GM23338 (cell line): Measurements from ENCODE around the gene PALLD. TPM values are rescaled to one million over a fixed set of nuclear protein-coding genes. Genes with fewer than 3 reads are reported as not detected.

Experiments used
- ATAC-seq: fragments of 200-7000 bp; cut with Tn5 transposase; 3 replicates; pipeline ENCODE4 v1.9.1; 2020
- DNase-seq: peaks from one replicate; pipeline ENCODE4 v3.0.0-alpha.2; 2015; ENCODE audit warnings: low spot score
- H2AFZ ChIP-seq: fragments of 200-600 bp; sonication (generic); 2 replicates; pipeline ENCODE4 v1.8.0; 2016; ENCODE audit warnings: antibody characterized with exemption, mild to moderate bottlenecking, moderate library complexity
- H3F3A ChIP-seq: fragments of 200-600 bp; sonication (generic); replicated peaks from 2 replicates; pipeline ENCODE4 v1.8.0; 2017; ENCODE audit warnings: antibody characterized with exemption, mixed run types, low read depth
- H3K27ac ChIP-seq: fragments of 200-600 bp; sonication (generic); 2 replicates; pipeline ENCODE4 v1.6.1; 2016; ENCODE audit warnings: low read depth
- H3K27me3 ChIP-seq: fragments of 200-600 bp; sonication (generic); 2 replicates; pipeline ENCODE4 v1.8.0; 2016; ENCODE audit warnings: mild to moderate bottlenecking, mixed run types, moderate library complexity; ENCODE audit not compliant: insufficient read depth
- H3K36me3 ChIP-seq: fragments of 200-600 bp; sonication (generic); 2 replicates; pipeline ENCODE4 v1.8.0; 2016; ENCODE audit warnings: mild to moderate bottlenecking; ENCODE audit not compliant: insufficient read depth
- H3K4me1 ChIP-seq: fragments of 200-600 bp; sonication (generic); 2 replicates; pipeline ENCODE4 v1.8.0; 2016; ENCODE audit warnings: mild to moderate bottlenecking, moderate library complexity; ENCODE audit not compliant: insufficient read depth
- H3K4me2 ChIP-seq: fragments of 200-600 bp; sonication (generic); 2 replicates; pipeline ENCODE4 v1.7.1; 2017; ENCODE audit warnings: mixed run types
- H3K4me3 ChIP-seq: fragments of 200-600 bp; sonication (generic); 2 replicates; pipeline ENCODE4 v1.6.1; 2016; ENCODE audit warnings: mixed run types
- H3K79me2 ChIP-seq: fragments of 200-600 bp; sonication (generic); replicated peaks from 2 replicates; pipeline ENCODE4 v1.8.0; 2017; ENCODE audit warnings: mild to moderate bottlenecking; ENCODE audit not compliant: insufficient read depth
- H3K9me2 ChIP-seq: fragments of 200-600 bp; sonication (generic); 2 replicates; pipeline ENCODE4 v1.8.0; 2017; ENCODE audit not compliant: insufficient read depth
- H4K20me1 ChIP-seq: fragments of 200-600 bp; sonication (generic); replicated peaks from 2 replicates; pipeline ENCODE4 v1.8.0; 2017; ENCODE audit warnings: mild to moderate bottlenecking; ENCODE audit not compliant: insufficient read depth
- H3K27ac Mint-ChIP-seq: 2 replicates; pipeline ENCODE4 v1.8.0; 2020; ENCODE audit warnings: inconsistent platforms, mild to moderate bottlenecking, moderate library complexity, mixed read lengths
- H3K27me3 Mint-ChIP-seq: 3 replicates; pipeline ENCODE4 v1.8.0; 2022; ENCODE audit warnings: low read depth, mild to moderate bottlenecking, moderate library complexity, mixed read lengths, inconsistent platforms; ENCODE audit not compliant: insufficient read depth, poor library complexity
- H3K36me3 Mint-ChIP-seq: 3 replicates; pipeline ENCODE4 v1.8.0; 2021; ENCODE audit warnings: low read depth, mild to moderate bottlenecking, inconsistent platforms, moderate library complexity, mixed read lengths
- H3K4me1 Mint-ChIP-seq: 3 replicates; pipeline ENCODE4 v1.8.0; 2020; ENCODE audit warnings: mild to moderate bottlenecking, inconsistent platforms, mixed read lengths
- H3K4me3 Mint-ChIP-seq: 3 replicates; pipeline ENCODE4 v1.8.0; 2021; ENCODE audit warnings: moderate library complexity, mild to moderate bottlenecking, inconsistent platforms, mixed read lengths
- H3K9me3 Mint-ChIP-seq: 3 replicates; pipeline ENCODE4 v1.8.0; 2020; ENCODE audit warnings: moderate library complexity, mild to moderate bottlenecking, inconsistent platforms, mixed read lengths
- CREB1 ChIP-seq: fragments of 250-450 bp; sonication (Bioruptor Pico); IDR thresholded peaks from 2 replicates; pipeline ENCODE4 v1.5.0; 2020; ENCODE audit warnings: low read depth, mild to moderate bottlenecking, moderate library complexity
- EZH2 ChIP-seq: fragments of 200-600 bp; sonication (generic); IDR thresholded peaks from one replicate; pipeline ENCODE4 v1.8.0; 2017; ENCODE audit warnings: antibody characterized with exemption, mild to moderate bottlenecking, low read depth; ENCODE audit not compliant: unreplicated experiment
- JUNB ChIP-seq: IDR thresholded peaks from one replicate; pipeline ENCODE4 v1.6.1; 2016; ENCODE audit warnings: antibody characterized with exemption; ENCODE audit not compliant: unreplicated experiment
- NANOG ChIP-seq: IDR thresholded peaks from 2 replicates; pipeline ENCODE4 v1.6.1; 2016; ENCODE audit warnings: antibody characterized with exemption, borderline replicate concordance
- POLR2AphosphoS5 ChIP-seq: IDR thresholded peaks from 2 replicates; pipeline ENCODE4 v1.6.1; 2016; ENCODE audit warnings: antibody characterized with exemption, low read depth
- STAT1 ChIP-seq: IDR thresholded peaks from one replicate; pipeline ENCODE4 v1.6.1; 2016; ENCODE audit warnings: antibody characterized with exemption; ENCODE audit not compliant: unreplicated experiment
- ZNF114 ChIP-seq: fragments of 250-450 bp; sonication (Bioruptor Pico); IDR thresholded peaks from 2 replicates; pipeline ENCODE4 v1.5.0; 2020; ENCODE audit warnings: mild to moderate bottlenecking, moderate library complexity
- ZNF331 ChIP-seq: fragments of 250-450 bp; sonication (Bioruptor Pico); IDR thresholded peaks from 2 replicates; pipeline ENCODE4 v1.5.0; 2020; ENCODE audit warnings: low read depth, mild to moderate bottlenecking, moderate library complexity
- polyA plus RNA-seq: library from polyadenylated mRNA; unstranded; fragments of >200 nt; fragmentation: Nextera tagmentation; extraction: Ambion mirVana; gene quantifications from 2 replicates; pipeline ENCODE4 v1.2.1, GENCODE V29; 2016
- total RNA-seq: library from RNA; depleted of rRNA; stranded (reverse); fragments of >200 nt; shearing (Covaris generic); gene quantifications from 2 replicates; pipeline ENCODE4 v1.2.3, GENCODE V29; 2014
- TF ChIP-seq, protein P1 (sequence below), 2 experiments: fragments of 200-600 bp in 1 of 2; sonication (generic) in 1 of 2; conservative IDR thresholded peaks; 2 replicates each; pipeline versions ENCODE4 v1.5.1 to v1.6.1; 2016 to 2017; ENCODE audit warnings: antibody characterized with exemption in 2 of 2, low read depth in 2 of 2, mild to moderate bottlenecking in 2 of 2, moderate library complexity in 1 of 2
- TF ChIP-seq, protein P2 (sequence below): IDR thresholded peaks from one replicate; pipeline ENCODE4 v1.6.1; 2018; ENCODE audit warnings: antibody characterized with exemption; ENCODE audit not compliant: unreplicated experiment
- TF ChIP-seq, protein P3 (sequence below): IDR thresholded peaks from 2 replicates; pipeline ENCODE4 v1.6.1; 2016; ENCODE audit warnings: antibody characterized with exemption

PALLD gene
- total and polyA plus RNA-seq, 2 experiments from 2014 or later: 13.1 to 30.2 TPM

DNA sequence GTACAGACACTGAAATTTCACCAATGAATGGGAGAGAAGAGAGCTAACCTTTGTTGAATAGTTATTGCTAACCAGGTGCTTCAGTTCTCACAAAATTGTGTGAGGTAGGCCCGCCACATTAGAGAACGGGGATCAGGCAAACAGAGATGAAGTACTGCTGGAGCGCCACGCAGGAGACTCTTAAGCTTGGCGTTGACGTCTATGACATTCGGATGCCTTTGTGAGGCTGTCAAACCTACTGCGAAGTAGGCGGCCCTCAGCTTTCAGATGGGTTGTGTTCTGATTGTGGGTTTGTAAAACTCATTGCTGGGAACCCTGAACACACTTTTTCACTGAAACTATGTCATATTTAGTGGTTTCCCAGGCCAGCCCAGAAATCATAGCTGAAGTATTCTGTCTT is 339.6 kb downstream of the PALLD start:
- TF ChIP-seq EZH2: no peak
- no peak for ATAC-seq
- no peak overlapping the region for H3K27ac Mint-ChIP-seq

DNA sequence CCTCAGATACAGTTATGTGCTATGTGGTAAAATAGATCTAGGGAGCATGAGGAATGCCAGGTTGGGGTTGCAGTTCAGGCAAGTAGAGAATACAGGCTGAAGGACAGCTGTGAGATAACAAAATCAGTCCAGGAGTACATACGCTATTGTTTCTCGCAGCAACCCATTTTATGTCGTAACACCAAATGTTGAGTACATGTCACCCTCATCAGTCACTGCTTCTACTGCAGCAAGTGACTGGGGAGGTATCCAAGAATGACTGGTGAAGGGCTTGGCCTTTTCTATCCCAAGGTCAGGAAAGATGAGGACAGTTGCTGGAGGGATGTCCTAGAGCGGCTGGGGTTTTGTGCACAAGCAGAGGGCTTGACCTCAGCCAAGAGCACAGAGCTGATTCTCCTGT is 341.1 kb downstream of the PALLD start:
- Mint-ChIP-seq H3K4me1 (peaks cover 54% of the 10 kb centered on the region), H3K4me3 (no peak overlapping the region), H3K27ac (no peak overlapping the region), H3K27me3 (peaks cover 8% of the 10 kb centered on the region), H3K36me3 (peaks cover 20% of the 10 kb centered on the region; the same call in 2 of the 3 replicates), H3K9me3 (no peaks in the 10 kb centered on the region; the same call in 2 of the 3 replicates)
- H2AFZ ChIP-seq: no peak overlapping the region
- H3F3A ChIP-seq: no peaks in the 10 kb centered on the region
- H4K20me1 ChIP-seq: peaks cover 5% of the 10 kb centered on the region; the same call in 1 of the 2 replicates
- peaks cover 13% of the 10 kb centered on the region for H3K27me3 ChIP-seq
- H3K27ac ChIP-seq: no peak overlapping the region
- peaks cover 21% of the 10 kb centered on the region for H3K79me2 ChIP-seq
- H3K4me2 ChIP-seq: no peak overlapping the region
- no peaks in the 10 kb centered on the region for H3K9me2 ChIP-seq
- no peak overlapping the region for H3K4me3 ChIP-seq
- peaks cover 20% of the 10 kb centered on the region for H3K4me1 ChIP-seq
- ATAC-seq (no peak), DNase-seq (no peak)
- H3K36me3 ChIP-seq: no peaks in the 10 kb centered on the region
- TF ChIP-seq ZNF114 (CRISPR knock-in tag) (no peak), CREB1 (CRISPR knock-in tag) (no peak), NANOG (no peak), STAT1 (no peak), EZH2 (no peak), POLR2AphosphoS5 (no peak), JUNB (no peak), ZNF331 (CRISPR knock-in tag) (no peak)
- TF ChIP-seq, protein P1, sequence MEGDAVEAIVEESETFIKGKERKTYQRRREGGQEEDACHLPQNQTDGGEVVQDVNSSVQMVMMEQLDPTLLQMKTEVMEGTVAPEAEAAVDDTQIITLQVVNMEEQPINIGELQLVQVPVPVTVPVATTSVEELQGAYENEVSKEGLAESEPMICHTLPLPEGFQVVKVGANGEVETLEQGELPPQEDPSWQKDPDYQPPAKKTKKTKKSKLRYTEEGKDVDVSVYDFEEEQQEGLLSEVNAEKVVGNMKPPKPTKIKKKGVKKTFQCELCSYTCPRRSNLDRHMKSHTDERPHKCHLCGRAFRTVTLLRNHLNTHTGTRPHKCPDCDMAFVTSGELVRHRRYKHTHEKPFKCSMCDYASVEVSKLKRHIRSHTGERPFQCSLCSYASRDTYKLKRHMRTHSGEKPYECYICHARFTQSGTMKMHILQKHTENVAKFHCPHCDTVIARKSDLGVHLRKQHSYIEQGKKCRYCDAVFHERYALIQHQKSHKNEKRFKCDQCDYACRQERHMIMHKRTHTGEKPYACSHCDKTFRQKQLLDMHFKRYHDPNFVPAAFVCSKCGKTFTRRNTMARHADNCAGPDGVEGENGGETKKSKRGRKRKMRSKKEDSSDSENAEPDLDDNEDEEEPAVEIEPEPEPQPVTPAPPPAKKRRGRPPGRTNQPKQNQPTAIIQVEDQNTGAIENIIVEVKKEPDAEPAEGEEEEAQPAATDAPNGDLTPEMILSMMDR (conservative IDR thresholded peaks at IDR 0.05; ENCODE audit: low read depth in 2 of 2): no peak
- TF ChIP-seq, protein P2, sequence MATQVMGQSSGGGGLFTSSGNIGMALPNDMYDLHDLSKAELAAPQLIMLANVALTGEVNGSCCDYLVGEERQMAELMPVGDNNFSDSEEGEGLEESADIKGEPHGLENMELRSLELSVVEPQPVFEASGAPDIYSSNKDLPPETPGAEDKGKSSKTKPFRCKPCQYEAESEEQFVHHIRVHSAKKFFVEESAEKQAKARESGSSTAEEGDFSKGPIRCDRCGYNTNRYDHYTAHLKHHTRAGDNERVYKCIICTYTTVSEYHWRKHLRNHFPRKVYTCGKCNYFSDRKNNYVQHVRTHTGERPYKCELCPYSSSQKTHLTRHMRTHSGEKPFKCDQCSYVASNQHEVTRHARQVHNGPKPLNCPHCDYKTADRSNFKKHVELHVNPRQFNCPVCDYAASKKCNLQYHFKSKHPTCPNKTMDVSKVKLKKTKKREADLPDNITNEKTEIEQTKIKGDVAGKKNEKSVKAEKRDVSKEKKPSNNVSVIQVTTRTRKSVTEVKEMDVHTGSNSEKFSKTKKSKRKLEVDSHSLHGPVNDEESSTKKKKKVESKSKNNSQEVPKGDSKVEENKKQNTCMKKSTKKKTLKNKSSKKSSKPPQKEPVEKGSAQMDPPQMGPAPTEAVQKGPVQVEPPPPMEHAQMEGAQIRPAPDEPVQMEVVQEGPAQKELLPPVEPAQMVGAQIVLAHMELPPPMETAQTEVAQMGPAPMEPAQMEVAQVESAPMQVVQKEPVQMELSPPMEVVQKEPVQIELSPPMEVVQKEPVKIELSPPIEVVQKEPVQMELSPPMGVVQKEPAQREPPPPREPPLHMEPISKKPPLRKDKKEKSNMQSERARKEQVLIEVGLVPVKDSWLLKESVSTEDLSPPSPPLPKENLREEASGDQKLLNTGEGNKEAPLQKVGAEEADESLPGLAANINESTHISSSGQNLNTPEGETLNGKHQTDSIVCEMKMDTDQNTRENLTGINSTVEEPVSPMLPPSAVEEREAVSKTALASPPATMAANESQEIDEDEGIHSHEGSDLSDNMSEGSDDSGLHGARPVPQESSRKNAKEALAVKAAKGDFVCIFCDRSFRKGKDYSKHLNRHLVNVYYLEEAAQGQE: no peak
- TF ChIP-seq, protein P3, sequence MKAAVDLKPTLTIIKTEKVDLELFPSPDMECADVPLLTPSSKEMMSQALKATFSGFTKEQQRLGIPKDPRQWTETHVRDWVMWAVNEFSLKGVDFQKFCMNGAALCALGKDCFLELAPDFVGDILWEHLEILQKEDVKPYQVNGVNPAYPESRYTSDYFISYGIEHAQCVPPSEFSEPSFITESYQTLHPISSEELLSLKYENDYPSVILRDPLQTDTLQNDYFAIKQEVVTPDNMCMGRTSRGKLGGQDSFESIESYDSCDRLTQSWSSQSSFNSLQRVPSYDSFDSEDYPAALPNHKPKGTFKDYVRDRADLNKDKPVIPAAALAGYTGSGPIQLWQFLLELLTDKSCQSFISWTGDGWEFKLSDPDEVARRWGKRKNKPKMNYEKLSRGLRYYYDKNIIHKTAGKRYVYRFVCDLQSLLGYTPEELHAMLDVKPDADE: no peak

More for the DNA sequence above, 339.6 kb downstream of the PALLD start:
- DNase-seq: no peak
- H3K27me3 Mint-ChIP-seq: peaks cover 9% of the 10 kb centered on the region
- H3K36me3 Mint-ChIP-seq: peaks cover 15% of the 10 kb centered on the region; the same call in 2 of the 3 replicates
- Histone ChIP-seq H4K20me1 (peaks cover 5% of the 10 kb centered on the region; the same call in 1 of the 2 replicates), H3K9me2 (no peaks in the 10 kb centered on the region), H3K4me3 (no peak overlapping the region), H3K4me2 (no peak overlapping the region), H3K4me1 (peaks cover 6% of the 10 kb centered on the region; the same call in 1 of the 2 replicates), H3K79me2 (peaks cover 14% of the 10 kb centered on the region), H3K36me3 (no peaks in the 10 kb centered on the region), H3F3A (no peaks in the 10 kb centered on the region), H2AFZ (no peak overlapping the region), H3K27me3 (peaks cover 14% of the 10 kb centered on the region), H3K27ac (no peak overlapping the region)
- H3K4me1 Mint-ChIP-seq: peaks cover 41% of the 10 kb centered on the region
- no peak overlapping the region for H3K4me3 Mint-ChIP-seq
- no peaks in the 10 kb centered on the region; the same call in 2 of the 3 replicates for H3K9me3 Mint-ChIP-seq
